Mesenchymal stem cell (in vitro differentiated cells and primary cell): ENCODE results near the gene FGGY.

Experiments used
- DNase-seq: peaks from one replicate; pipeline ENCODE4 v3.0.0-alpha.2; 2013
- H2AFZ ChIP-seq: one replicate; pipeline ENCODE4 v1.6.1; 2013; ENCODE audit warnings: low read depth, mild to moderate bottlenecking, control low read depth, inconsistent platforms, low read length, moderate library complexity
- H2AK5ac ChIP-seq: 2 replicates; pipeline ENCODE4 v1.6.1; 2013; ENCODE audit warnings: low read length, moderate library complexity, mild to moderate bottlenecking, inconsistent platforms; ENCODE audit not compliant: severe bottlenecking
- H2BK120ac ChIP-seq: one replicate; pipeline ENCODE4 v1.6.1; 2013; ENCODE audit warnings: low read depth, mild to moderate bottlenecking, inconsistent platforms, low read length, moderate library complexity
- H2BK12ac ChIP-seq, 2 experiments: one replicate each; pipeline ENCODE4 v1.6.1; 2013; ENCODE audit warnings: inconsistent platforms in 2 of 2, low read length in 2 of 2, mild to moderate bottlenecking in 2 of 2, moderate library complexity in 2 of 2, control low read depth in 1 of 2
- H2BK15ac ChIP-seq: one replicate; pipeline ENCODE4 v1.6.1; 2013; ENCODE audit warnings: mild to moderate bottlenecking, low read depth, inconsistent platforms; ENCODE audit not compliant: poor library complexity, severe bottlenecking
- H2BK5ac ChIP-seq: 2 replicates; pipeline ENCODE4 v1.6.1; 2013; ENCODE audit warnings: low read depth, mild to moderate bottlenecking, low read length, control low read depth, inconsistent platforms; ENCODE audit not compliant: poor library complexity, severe bottlenecking
- H3K14ac ChIP-seq, 2 experiments: one replicate each; pipeline ENCODE4 v1.6.1; 2013; ENCODE audit warnings: inconsistent platforms in 2 of 2, low read length in 2 of 2, control low read depth in 1 of 2, mild to moderate bottlenecking in 1 of 2, moderate library complexity in 1 of 2
- H3K18ac ChIP-seq, 2 experiments: one replicate each; pipeline ENCODE4 v1.6.1; 2013; ENCODE audit warnings: inconsistent platforms in 2 of 2, low read length in 2 of 2, control low read depth in 1 of 2, low read depth in 1 of 2, mild to moderate bottlenecking in 1 of 2
- H3K23ac ChIP-seq, 2 experiments: one replicate each; pipeline ENCODE4 v1.6.1; 2013; ENCODE audit warnings: inconsistent platforms in 2 of 2, low read length in 2 of 2, mild to moderate bottlenecking in 2 of 2, moderate library complexity in 2 of 2, control low read depth in 1 of 2
- H3K27ac ChIP-seq: 2 replicates; pipeline ENCODE4 v1.5.1; 2013; ENCODE audit warnings: mild to moderate bottlenecking, moderate library complexity, low read length, control low read depth, inconsistent platforms; ENCODE audit not compliant: poor library complexity, severe bottlenecking
- H3K27me3 ChIP-seq, 2 experiments: 2 replicates each; pipeline versions ENCODE4 v1.6.1 to v1.7.0; 2013; ENCODE audit warnings: low read length in 2 of 2, mild to moderate bottlenecking in 2 of 2, moderate library complexity in 2 of 2, control low read depth in 1 of 2, inconsistent platforms in 1 of 2; ENCODE audit not compliant: control insufficient read depth in 1 of 2, insufficient read depth in 1 of 2
- H3K36me3 ChIP-seq, 2 experiments: 2 replicates each; pipeline versions ENCODE4 v1.6.1 to v1.7.0; 2013; ENCODE audit warnings: low read length in 2 of 2, control low read depth in 1 of 2, inconsistent platforms in 1 of 2, low read depth in 1 of 2, mild to moderate bottlenecking in 1 of 2; ENCODE audit not compliant: insufficient read depth in 2 of 2, control insufficient read depth in 1 of 2
- H3K4ac ChIP-seq, 2 experiments: one replicate each; pipeline ENCODE4 v1.6.1; 2013; ENCODE audit warnings: inconsistent platforms in 2 of 2, low read length in 2 of 2, mild to moderate bottlenecking in 2 of 2, moderate library complexity in 2 of 2, control low read depth in 1 of 2, low read depth in 1 of 2
- H3K4me1 ChIP-seq: 2 replicates; pipeline ENCODE4 v1.6.1; 2013; ENCODE audit warnings: low read depth, low read length, control low read depth; ENCODE audit not compliant: control insufficient read depth, insufficient read depth
- H3K4me2 ChIP-seq: 2 replicates; pipeline ENCODE4 v1.6.1; 2013; ENCODE audit warnings: low read length, mild to moderate bottlenecking, inconsistent platforms; ENCODE audit not compliant: poor library complexity, severe bottlenecking
- H3K4me3 ChIP-seq, 2 experiments: 2 replicates each; pipeline versions ENCODE4 v1.5.1 to v1.7.0; 2013; ENCODE audit warnings: low read length in 2 of 2, mild to moderate bottlenecking in 2 of 2, control low read depth in 1 of 2, low read depth in 1 of 2; ENCODE audit not compliant: insufficient read depth in 1 of 2
- H3K79me1 ChIP-seq: replicated peaks from 2 replicates; pipeline ENCODE4 v1.6.1; 2013; ENCODE audit warnings: mild to moderate bottlenecking, control low read depth, low read length, inconsistent platforms; ENCODE audit not compliant: poor library complexity, severe bottlenecking
- H3K9ac ChIP-seq: 2 replicates; pipeline ENCODE4 v1.7.0; 2013; ENCODE audit warnings: mild to moderate bottlenecking, low read length, moderate library complexity
- H3K9me3 ChIP-seq: 2 replicates; pipeline ENCODE4 v1.7.0; 2013; ENCODE audit warnings: mild to moderate bottlenecking, low read length; ENCODE audit not compliant: control insufficient read depth
- H4K8ac ChIP-seq: one replicate; pipeline ENCODE4 v1.6.1; 2013; ENCODE audit warnings: inconsistent platforms, mild to moderate bottlenecking, low read length, moderate library complexity
- H4K91ac ChIP-seq: one replicate; pipeline ENCODE4 v1.6.1; 2013; ENCODE audit warnings: mild to moderate bottlenecking, low read length, inconsistent platforms
- WGBS: methylation state at CpG from one replicate; pipeline ENCODE4 v1.1.7; 2013; ENCODE audit warnings: mixed read lengths; 5-methylcytosine and 5-hydroxymethylcytosine counted together

FGGY gene

GRCh38 chr1:59554752-59555151 lies 257.9 kb downstream of the FGGY start:
- 83% methylated on average over 4 of the region's 4 CpGs for WGBS
- H2BK12ac ChIP-seq = no peak overlapping the region
- no peak overlapping the region for H3K14ac ChIP-seq
- no peaks in the 10 kb centered on the region for H3K4me1 ChIP-seq
- no peaks in the 10 kb centered on the region for H3K79me1 ChIP-seq
- no peak overlapping the region for H2BK120ac ChIP-seq
- no peaks in the 10 kb centered on the region for H3K27me3 ChIP-seq
- no peak overlapping the region for H2AK5ac ChIP-seq
- H3K9me3 ChIP-seq = peaks cover 14% of the 10 kb centered on the region
- H3K23ac ChIP-seq = no peak overlapping the region
- no peak overlapping the region for H3K9ac ChIP-seq
- no peak for DNase-seq
- no peak overlapping the region for H4K91ac ChIP-seq
- no peak overlapping the region for H2AFZ ChIP-seq
- no peak overlapping the region for H3K4ac ChIP-seq
- H3K4me2 ChIP-seq = no peak overlapping the region
- H2BK5ac ChIP-seq = no peak overlapping the region
- peaks cover 0 to 18% of the 10 kb centered on the region in 2 experiments for H3K36me3 ChIP-seq
- H4K8ac ChIP-seq = no peak overlapping the region
- H2BK15ac ChIP-seq = no peak overlapping the region
- no peak overlapping the region for H3K4me3 ChIP-seq
- no peak overlapping the region for H3K27ac ChIP-seq
- no peak overlapping the region for H3K18ac ChIP-seq

- H2BK5ac ChIP-seq = no peak overlapping the region
- 100% methylated on average over 1 of the region's 1 CpG for WGBS
- H2BK15ac ChIP-seq = no peak overlapping the region
- H3K4me1 ChIP-seq = peaks cover 3% of the 10 kb centered on the region
- H2AFZ ChIP-seq = no peak overlapping the region
- no peak overlapping the region for H3K9ac ChIP-seq
- no peak overlapping the region for H2AK5ac ChIP-seq
- H3K14ac ChIP-seq = no peak overlapping the region
- no peaks in the 10 kb centered on the region for H3K27me3 ChIP-seq
- peak; percentile 11 for DNase-seq
- no peak overlapping the region for H4K91ac ChIP-seq
- no peak overlapping the region for H3K18ac ChIP-seq
- no peak overlapping the region for H3K23ac ChIP-seq
- H3K79me1 ChIP-seq = no peaks in the 10 kb centered on the region
- no peak overlapping the region for H2BK12ac ChIP-seq
- H3K4me2 ChIP-seq = no peak overlapping the region
- H4K8ac ChIP-seq = no peak overlapping the region
- no peak overlapping the region for H2BK120ac ChIP-seq
- H3K27ac ChIP-seq = no peak overlapping the region
- no peak overlapping the region for H3K4ac ChIP-seq
- peaks cover 14% of the 10 kb centered on the region for H3K9me3 ChIP-seq
- H3K36me3 ChIP-seq = peaks cover 0 to 18% of the 10 kb centered on the region in 2 experiments
- H3K4me3 ChIP-seq = no peak overlapping the region
Observed at GRCh38 chr1:59556398-59556797, 259.5 kb downstream of the FGGY start.

GRCh38 chr1:59556802-59557548 lies 260.1 kb downstream of the FGGY start:
- no peaks in the 10 kb centered on the region for H3K79me1 ChIP-seq
- no peak overlapping the region for H4K8ac ChIP-seq
- H3K4me1 ChIP-seq = peaks cover 3% of the 10 kb centered on the region
- H3K27me3 ChIP-seq = no peaks in the 10 kb centered on the region
- H2AK5ac ChIP-seq = no peak overlapping the region
- peaks cover 0 to 18% of the 10 kb centered on the region in 2 experiments for H3K36me3 ChIP-seq
- no peak overlapping the region for H4K91ac ChIP-seq
- no peak overlapping the region for H2BK120ac ChIP-seq
- H3K9me3 ChIP-seq = peaks cover 14% of the 10 kb centered on the region
- WGBS = 67% methylated on average over 8 of the region's 8 CpGs
- H3K23ac ChIP-seq = no peak overlapping the region
- H3K18ac ChIP-seq = no peak overlapping the region
- H3K14ac ChIP-seq = no peak overlapping the region
- H2BK5ac ChIP-seq = no peak overlapping the region
- no peak overlapping the region for H3K27ac ChIP-seq
- no peak overlapping the region for H2AFZ ChIP-seq
- H2BK15ac ChIP-seq = no peak overlapping the region
- no peak overlapping the region for H3K4ac ChIP-seq
- H2BK12ac ChIP-seq = no peak overlapping the region
- no peak overlapping the region for H3K4me3 ChIP-seq
- no peak for DNase-seq
- no peak overlapping the region for H3K4me2 ChIP-seq
- no peak overlapping the region for H3K9ac ChIP-seq

GRCh38 chr1:59557549-59557885 lies 260.6 kb downstream of the FGGY start:
- 70% methylated on average over 1 of the region's 1 CpG for WGBS
- Histone ChIP-seq H3K9me3 (peaks cover 14% of the 10 kb centered on the region), H2AFZ (no peak overlapping the region), H2AK5ac (no peak overlapping the region), H3K23ac (no peak overlapping the region), H3K14ac (no peak overlapping the region), H2BK5ac (no peak overlapping the region), H3K4ac (no peak overlapping the region), H3K9ac (no peak overlapping the region), H2BK12ac (no peak overlapping the region), H3K4me3 (no peak overlapping the region), H4K91ac (no peak overlapping the region), H3K36me3 (peaks cover 0 to 18% of the 10 kb centered on the region in 2 experiments), H2BK120ac (no peak overlapping the region), H3K27ac (no peak overlapping the region), H3K79me1 (no peaks in the 10 kb centered on the region), H3K4me1 (peaks cover 3% of the 10 kb centered on the region), H4K8ac (no peak overlapping the region), H2BK15ac (no peak overlapping the region), H3K4me2 (no peak overlapping the region), H3K18ac (no peak overlapping the region), H3K27me3 (no peaks in the 10 kb centered on the region)
- DNase-seq = no peak
